Hepatocyte (in vitro differentiated cells): ENCODE data around the gene ME3. TPM values are rescaled to one million over a fixed set of nuclear protein-coding genes. Genes with fewer than 3 reads are reported as not detected.

Experiments
- DNase-seq: peaks from one replicate; pipeline ENCODE4 v3.0.0-alpha.2; 2016; ENCODE audit warnings: low spot score
- H2AFZ ChIP-seq: fragments of 200-600 bp; sonication (generic); 2 replicates; pipeline ENCODE4 v1.6.0; 2016; ENCODE audit warnings: antibody characterized with exemption, mild to moderate bottlenecking
- H3K27ac ChIP-seq: fragments of 200-600 bp; sonication (generic); 2 replicates; pipeline ENCODE4 v1.5.1; 2016; ENCODE audit warnings: mild to moderate bottlenecking
- H3K27me3 ChIP-seq: fragments of 200-600 bp; sonication (generic); 2 replicates; pipeline ENCODE4 v1.6.1; 2016
- H3K36me3 ChIP-seq: fragments of 200-600 bp; sonication (generic); replicated peaks from 2 replicates; pipeline ENCODE4 v1.5.1; 2016; ENCODE audit warnings: low read depth; ENCODE audit not compliant: insufficient read depth
- H3K4me1 ChIP-seq: fragments of 200-600 bp; sonication (generic); 2 replicates; pipeline ENCODE4 v1.5.1; 2016; ENCODE audit warnings: mild to moderate bottlenecking, moderate library complexity; ENCODE audit not compliant: insufficient read depth
- H3K4me2 ChIP-seq: fragments of 200-600 bp; sonication (generic); 2 replicates; pipeline ENCODE4 v1.6.0; 2016
- H3K4me3 ChIP-seq: fragments of 200-600 bp; sonication (generic); 2 replicates; pipeline ENCODE4 v1.5.1; 2016; ENCODE audit warnings: mild to moderate bottlenecking
- H3K79me2 ChIP-seq: fragments of 200-600 bp; sonication (generic); 2 replicates; pipeline ENCODE4 v1.6.0; 2017; ENCODE audit warnings: mild to moderate bottlenecking
- H3K9me2 ChIP-seq: fragments of 200-600 bp; sonication (generic); replicated peaks from 2 replicates; pipeline ENCODE4 v1.6.0; 2017; ENCODE audit warnings: mild to moderate bottlenecking; ENCODE audit not compliant: insufficient read depth
- H3K9me3 ChIP-seq: fragments of 200-600 bp; sonication (generic); 2 replicates; pipeline ENCODE4 v1.5.1; 2016; ENCODE audit warnings: low read depth, mild to moderate bottlenecking
- H4K20me1 ChIP-seq: fragments of 200-600 bp; sonication (generic); 2 replicates; pipeline ENCODE4 v1.6.0; 2016; ENCODE audit warnings: mild to moderate bottlenecking; ENCODE audit not compliant: insufficient read depth, poor library complexity, severe bottlenecking
- CTCF ChIP-seq: fragments of 200-600 bp; sonication (generic); IDR thresholded peaks from 2 replicates; pipeline ENCODE4 v1.5.1; 2016; ENCODE audit warnings: antibody characterized with exemption, mild to moderate bottlenecking; ENCODE audit not compliant: poor library complexity
- EZH2 ChIP-seq: fragments of 200-600 bp; sonication (generic); IDR thresholded peaks from 2 replicates; pipeline ENCODE4 v1.6.1; 2016; ENCODE audit warnings: antibody characterized with exemption, mild to moderate bottlenecking, borderline replicate concordance
- EZH2phosphoT487 ChIP-seq: fragments of 200-600 bp; sonication (generic); IDR thresholded peaks from one replicate; pipeline ENCODE4 v1.6.1; 2018; ENCODE audit warnings: antibody characterized with exemption, mild to moderate bottlenecking, low read depth, moderate library complexity; ENCODE audit not compliant: unreplicated experiment, severe bottlenecking
- WGBS: methylation state at CpG from one replicate; pipeline ENCODE4 v1.1.6; 2016; ENCODE audit warnings: low lambda C conversion rate; ENCODE audit errors: missing lambda C conversion rate; 5-methylcytosine and 5-hydroxymethylcytosine counted together
- polyA plus RNA-seq: library from polyadenylated mRNA; unstranded; fragments of >200 nt; fragmentation: Nextera tagmentation; extraction: Ambion mirVana; gene quantifications from 2 replicates; pipeline ENCODE4 v1.2.1, GENCODE V29; 2016
- total RNA-seq: library from RNA; depleted of rRNA; stranded (reverse); fragments of >200 nt; gene quantifications from 2 replicates; pipeline ENCODE4 v1.2.3, GENCODE V29; 2014

The ME3 gene
- total and polyA plus RNA-seq, 2 experiments from 2014 or later, result 10.3 to 16.1 TPM

DNA sequence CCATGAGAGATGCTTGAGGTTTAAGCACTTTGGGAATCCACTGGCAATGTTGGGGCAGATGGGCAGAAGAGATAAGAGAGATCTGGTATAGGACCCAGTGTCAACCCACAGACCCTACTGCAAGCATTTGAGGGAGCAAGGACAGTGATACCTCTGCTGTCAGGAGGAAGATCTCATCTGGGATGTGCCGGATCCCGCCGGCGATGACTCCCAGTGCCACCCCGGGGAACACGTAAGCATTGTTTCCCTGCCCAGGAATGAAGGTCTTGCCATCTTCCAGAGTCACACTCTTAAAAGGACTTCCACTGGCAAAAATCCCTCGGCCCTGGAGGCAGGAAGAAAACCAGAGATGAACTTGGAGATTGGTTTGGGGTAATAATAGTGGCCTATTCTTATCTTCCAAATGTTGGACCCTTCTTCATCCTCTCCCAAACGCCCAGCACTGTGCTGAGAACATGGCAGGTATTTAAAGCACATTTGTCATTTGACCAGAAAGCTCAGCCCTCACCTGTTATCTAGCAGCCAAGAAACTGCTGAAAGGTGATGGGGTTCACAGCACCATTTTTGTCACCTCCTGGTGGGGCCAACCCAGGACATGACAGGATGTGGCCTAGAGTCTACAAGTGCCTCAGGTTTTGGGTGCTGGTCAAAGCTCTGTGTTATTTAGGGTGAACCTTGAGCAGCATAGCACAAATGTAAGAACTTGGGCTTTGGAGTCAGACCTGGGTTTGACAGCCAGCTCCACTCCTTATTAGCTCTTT, 226.1 kb downstream of the ME3 start:
- H3K9me2 ChIP-seq, result no peaks in the 10 kb centered on the region

DNA sequence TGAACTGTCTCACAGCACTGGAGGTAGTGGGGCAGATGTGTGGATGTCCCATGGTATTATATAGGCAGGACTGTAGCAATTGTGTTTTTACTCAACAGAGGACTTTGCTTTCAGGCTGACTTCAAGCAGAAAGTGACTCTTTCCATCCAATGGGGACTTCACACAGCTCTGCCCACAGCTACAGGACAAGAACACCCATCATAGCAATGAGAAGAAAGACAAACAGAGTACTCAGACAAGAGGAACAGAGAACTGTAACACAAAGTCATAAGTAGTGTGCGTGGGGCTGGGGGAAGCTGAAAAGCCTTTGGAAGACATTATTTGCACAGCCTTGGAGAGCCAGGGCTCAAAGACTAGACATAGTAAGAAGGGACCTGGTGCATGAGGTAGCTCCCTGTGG, 227.4 kb downstream of the ME3 start:
- no peaks in the 10 kb centered on the region for H3K9me2 ChIP-seq
- H3K36me3 ChIP-seq, result no peaks in the 10 kb centered on the region
- H3K4me3 ChIP-seq, result no peak overlapping the region
- no peaks in the 10 kb centered on the region for H3K79me2 ChIP-seq
- no peak overlapping the region for H3K4me2 ChIP-seq
- no peaks in the 10 kb centered on the region for H3K4me1 ChIP-seq
- DNase-seq, result no peak
- no peaks in the 10 kb centered on the region for H3K27me3 ChIP-seq
- no peak overlapping the region for H3K27ac ChIP-seq
- H4K20me1 ChIP-seq, result no peaks in the 10 kb centered on the region
- WGBS, result 89% methylated on average over 1 of the region's 1 CpG
- H2AFZ ChIP-seq, result no peak overlapping the region
- no peaks in the 10 kb centered on the region for H3K9me3 ChIP-seq
- TF ChIP-seq EZH2phosphoT487 (no peak), CTCF (no peak), EZH2 (no peak)

More for the DNA sequence above, 226.1 kb downstream of the ME3 start:
- no peaks in the 10 kb centered on the region for H3K36me3 ChIP-seq
- 93% methylated on average over 8 of the region's 8 CpGs for WGBS
- no peaks in the 10 kb centered on the region for H3K4me1 ChIP-seq
- H3K79me2 ChIP-seq, result no peaks in the 10 kb centered on the region
- no peaks in the 10 kb centered on the region for H4K20me1 ChIP-seq
- H3K27ac ChIP-seq, result no peak overlapping the region
- TF ChIP-seq EZH2phosphoT487, result no peak
- no peak for TF ChIP-seq CTCF
- no peak for TF ChIP-seq EZH2
- no peaks in the 10 kb centered on the region for H3K27me3 ChIP-seq
- H3K9me3 ChIP-seq, result no peaks in the 10 kb centered on the region
- no peak overlapping the region for H2AFZ ChIP-seq
- no peak overlapping the region for H3K4me2 ChIP-seq
- H3K4me3 ChIP-seq, result no peak overlapping the region
- DNase-seq, result no peak

- no peak overlapping the region for H3K4me2 ChIP-seq
- H3K79me2 ChIP-seq, result no peaks in the 10 kb centered on the region
- H3K9me3 ChIP-seq, result no peaks in the 10 kb centered on the region
- no peak for DNase-seq
- no peak for TF ChIP-seq CTCF
- no peak for TF ChIP-seq EZH2phosphoT487
- TF ChIP-seq EZH2, result no peak
- no peak overlapping the region for H2AFZ ChIP-seq
- H3K27me3 ChIP-seq, result no peaks in the 10 kb centered on the region
- no peaks in the 10 kb centered on the region for H3K9me2 ChIP-seq
- 0% methylated on average over 1 of the region's 1 CpG for WGBS
- no peak overlapping the region for H3K27ac ChIP-seq
- H3K4me3 ChIP-seq, result no peak overlapping the region
- no peaks in the 10 kb centered on the region for H3K36me3 ChIP-seq
- no peaks in the 10 kb centered on the region for H3K4me1 ChIP-seq
- H4K20me1 ChIP-seq, result no peaks in the 10 kb centered on the region
These were observed 229.0 kb downstream of the ME3 start for GRCh38 chr11:86443415-86443814.
